Activated CD4-positive, alpha-beta memory T cell treated with anti-CD3 and anti-CD28 coated beads for 36 hours (primary cell): ENCODE measurements around the gene HHAT. TPM values are rescaled to one million over a fixed set of nuclear protein-coding genes. Genes with fewer than 3 reads are reported as not detected.

ENCODE experiments used
- CTCF ChIA-PET: fragments of 350-600 bp; sonication (Branson Sonifier 250); formaldehyde crosslinking; loops from one replicate; lab custom pipeline; 2021; ENCODE audit warnings: antibody characterized with exemption, inconsistent platforms; lab: Charles Lee
- POLR2A ChIA-PET: fragments of 350-600 bp; sonication (Branson Sonifier 250); formaldehyde crosslinking; loops from one replicate; lab custom pipeline; 2021; ENCODE audit warnings: antibody characterized with exemption; lab: Charles Lee
- DNase-seq: peaks from one replicate; pipeline ENCODE4 v3.0.0-alpha.2; 2020
- H3K27ac Mint-ChIP-seq: one replicate; pipeline ENCODE4 v1.8.0; 2021; ENCODE audit warnings: mixed read lengths
- H3K27me3 Mint-ChIP-seq: one replicate; pipeline ENCODE4 v1.8.0; 2021; ENCODE audit warnings: mixed read lengths
- H3K36me3 Mint-ChIP-seq: one replicate; pipeline ENCODE4 v1.8.0; 2021; ENCODE audit warnings: mixed read lengths
- H3K4me1 Mint-ChIP-seq: one replicate; pipeline ENCODE4 v1.8.0; 2021; ENCODE audit warnings: low read depth, mixed read lengths
- H3K4me3 Mint-ChIP-seq: one replicate; pipeline ENCODE4 v1.8.0; 2021; ENCODE audit warnings: mild to moderate bottlenecking, mixed read lengths
- H3K9me3 Mint-ChIP-seq: one replicate; pipeline ENCODE4 v1.8.0; 2021; ENCODE audit warnings: mixed read lengths
- intact Hi-C: fragments of 100-400 bp; cut with micrococcal nuclease; formaldehyde crosslinking; loops from one replicate; pipeline ENCODE4 v1.15.1; 2023
- total RNA-seq, 2 experiments: library from RNA; stranded (reverse); gene quantifications; one replicate each; pipeline ENCODE4 v1.2.3, GENCODE V29; 2021

The HHAT gene
- total RNA-seq, 2 experiments from 2014 or later: 1.6 to 1.8 TPM

GRCh38 chr1:210531475-210532222, 202.9 kb downstream of the HHAT start:
- Mint-ChIP-seq H3K36me3 (no peaks in the 10 kb centered on the region), H3K4me1 (no peaks in the 10 kb centered on the region), H3K27me3 (no peaks in the 10 kb centered on the region), H3K9me3 (no peaks in the 10 kb centered on the region), H3K4me3 (no peak overlapping the region), H3K27ac (no peak overlapping the region)
- CTCF ChIA-PET: no interaction called here
- intact Hi-C loops: no loop called here
- POLR2A ChIA-PET: no interaction called here
- no peak for DNase-seq

DNA sequence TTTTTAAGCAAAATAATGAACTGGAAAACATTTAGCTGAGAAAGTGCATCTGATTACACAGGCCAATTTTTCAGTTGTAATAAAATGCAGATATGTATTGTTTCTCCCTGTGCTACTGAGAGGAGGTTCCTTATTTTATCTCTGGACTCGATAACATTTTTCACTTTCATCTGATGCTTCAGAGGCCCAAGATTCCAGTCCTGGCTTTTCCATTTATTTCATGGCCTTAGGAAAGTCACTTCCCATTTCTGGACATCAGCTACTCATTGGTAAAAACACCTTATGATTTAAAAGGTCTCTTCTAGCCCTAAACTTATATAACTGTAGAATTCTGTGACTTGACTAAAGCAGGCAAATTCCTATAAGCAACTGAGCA, 203.5 kb downstream of the HHAT start:
- Mint-ChIP-seq H3K9me3 (no peaks in the 10 kb centered on the region), H3K4me1 (no peaks in the 10 kb centered on the region), H3K27ac (no peak overlapping the region), H3K4me3 (no peak overlapping the region), H3K36me3 (no peaks in the 10 kb centered on the region), H3K27me3 (no peaks in the 10 kb centered on the region)
- no peak for DNase-seq
- ChIA-PET POLR2A (no interaction called here), CTCF (no interaction called here)
- intact Hi-C loops: no loop called here

- Mint-ChIP-seq H3K9me3 (no peaks in the 10 kb centered on the region), H3K27me3 (no peaks in the 10 kb centered on the region), H3K4me1 (no peaks in the 10 kb centered on the region), H3K4me3 (no peak overlapping the region), H3K27ac (no peak overlapping the region), H3K36me3 (no peaks in the 10 kb centered on the region)
- intact Hi-C loops: no loop called here
- CTCF ChIA-PET: no interaction called here
- DNase-seq: no peak
- POLR2A ChIA-PET: no interaction called here
Observed at GRCh38 chr1:210535761-210536160, 207.1 kb downstream of the HHAT start.

- no peaks in the 10 kb centered on the region for H3K27me3 Mint-ChIP-seq
- ChIA-PET POLR2A (interaction anchor here (0.7 kb wide), 1 partner anchor 117 kb away, joined by 3 read pairs; no protein-coding TSS in a partner anchor), CTCF (no interaction called here)
- DNase-seq: no peak
- no peaks in the 10 kb centered on the region for H3K9me3 Mint-ChIP-seq
- no peak overlapping the region for H3K4me3 Mint-ChIP-seq
- H3K36me3 Mint-ChIP-seq: no peaks in the 10 kb centered on the region
- H3K27ac Mint-ChIP-seq: no peak overlapping the region
- intact Hi-C loops: no loop called here
- no peaks in the 10 kb centered on the region for H3K4me1 Mint-ChIP-seq
Observed at GRCh38 chr1:210536254-210536961, 207.7 kb downstream of the HHAT start.

DNA sequence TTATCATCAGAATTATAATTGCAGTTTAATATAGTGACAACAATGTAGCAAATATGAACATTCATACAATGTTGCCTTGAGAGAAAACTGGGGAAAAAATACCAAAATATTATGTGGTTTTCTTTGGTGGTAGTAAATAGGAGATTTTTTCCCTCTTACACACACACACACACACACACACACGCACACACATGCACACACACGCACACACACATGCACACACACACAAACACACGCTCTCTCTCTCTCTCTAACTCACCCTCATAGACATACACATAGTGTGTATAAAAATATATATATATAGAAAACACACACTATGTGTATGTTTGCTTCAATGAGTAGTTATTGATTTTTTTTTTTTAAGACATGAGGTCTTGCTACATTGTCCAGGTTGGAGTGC, 211.6 kb downstream of the HHAT start:
- peaks cover 4% of the 10 kb centered on the region for H3K4me1 Mint-ChIP-seq
- POLR2A ChIA-PET: no interaction called here
- CTCF ChIA-PET: no interaction called here
- H3K27me3 Mint-ChIP-seq: no peaks in the 10 kb centered on the region
- no peak overlapping the region for H3K4me3 Mint-ChIP-seq
- no peaks in the 10 kb centered on the region for H3K36me3 Mint-ChIP-seq
- intact Hi-C loops: no loop called here
- no peak for DNase-seq
- H3K9me3 Mint-ChIP-seq: no peaks in the 10 kb centered on the region
- H3K27ac Mint-ChIP-seq: no peak overlapping the region

- Mint-ChIP-seq H3K27me3 (no peaks in the 10 kb centered on the region), H3K4me1 (peaks cover 4% of the 10 kb centered on the region), H3K4me3 (no peak overlapping the region), H3K27ac (no peak overlapping the region), H3K9me3 (no peaks in the 10 kb centered on the region), H3K36me3 (peaks cover 3% of the 10 kb centered on the region)
- intact Hi-C loops: no loop called here
- ChIA-PET POLR2A (no interaction called here), CTCF (no interaction called here)
- no peak for DNase-seq
Observed at GRCh38 chr1:210541680-210542358, 213.1 kb downstream of the HHAT start.

- Mint-ChIP-seq H3K4me3 (no peak overlapping the region), H3K27me3 (no peaks in the 10 kb centered on the region), H3K27ac (no peak overlapping the region), H3K9me3 (no peaks in the 10 kb centered on the region), H3K36me3 (no peaks in the 10 kb centered on the region), H3K4me1 (no peaks in the 10 kb centered on the region)
- DNase-seq: no peak
- ChIA-PET CTCF (interaction anchor here (0.6 kb wide), 1 partner anchor 8 kb away, joined by 3 read pairs; no protein-coding TSS in a partner anchor), POLR2A (no interaction called here)
- intact Hi-C loops: no loop called here
Observed at GRCh38 chr1:210551899-210552298, 223.2 kb downstream of the HHAT start.

DNA sequence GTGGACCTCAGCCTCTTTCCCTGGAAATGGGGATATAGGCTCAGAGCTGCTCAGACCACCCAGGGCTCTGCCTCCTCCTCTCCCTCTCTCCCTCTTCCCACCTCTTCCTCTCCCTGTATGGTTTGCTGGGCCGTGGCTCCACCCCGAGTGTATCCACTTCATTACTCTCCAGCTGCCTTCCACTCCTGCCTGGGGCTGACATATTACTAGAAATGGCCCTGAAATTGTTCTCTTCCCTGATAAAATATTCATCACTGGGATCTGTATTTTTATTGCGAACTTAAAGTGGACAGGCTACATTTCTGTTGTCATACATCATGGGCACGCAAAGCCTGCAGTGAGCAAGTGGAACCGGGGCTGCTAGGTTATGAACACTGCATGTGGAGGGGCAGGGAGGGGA, 225.0 kb downstream of the HHAT start:
- Mint-ChIP-seq H3K27me3 (no peaks in the 10 kb centered on the region), H3K4me1 (no peaks in the 10 kb centered on the region), H3K27ac (no peak overlapping the region), H3K9me3 (no peaks in the 10 kb centered on the region), H3K4me3 (no peak overlapping the region), H3K36me3 (no peaks in the 10 kb centered on the region)
- intact Hi-C loops: no loop called here
- no peak for DNase-seq
- ChIA-PET POLR2A (no interaction called here), CTCF (no interaction called here)

DNA sequence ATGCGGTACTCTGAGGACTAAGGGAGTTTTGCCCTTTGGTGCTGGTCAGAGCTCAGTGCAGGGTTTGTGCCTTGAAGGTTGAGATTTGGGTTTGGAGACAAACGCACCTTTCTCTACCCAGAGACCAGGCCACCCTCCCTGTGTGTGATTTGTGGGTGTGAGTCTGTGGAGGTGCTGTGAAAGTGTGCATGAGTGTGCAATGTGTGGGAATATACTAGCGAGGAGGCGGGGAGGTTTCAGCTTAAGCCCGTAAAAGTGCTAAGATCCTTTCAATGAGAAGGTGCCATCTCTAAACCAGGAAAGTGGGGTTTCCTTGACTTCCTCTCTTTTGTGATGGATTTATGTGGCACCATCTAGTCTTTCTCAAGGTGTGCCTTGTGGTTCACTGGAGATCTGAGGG, 225.7 kb downstream of the HHAT start:
- DNase-seq: no peak
- intact Hi-C loops: no loop called here
- Mint-ChIP-seq H3K36me3 (no peaks in the 10 kb centered on the region), H3K9me3 (no peaks in the 10 kb centered on the region), H3K27me3 (no peaks in the 10 kb centered on the region), H3K27ac (no peak overlapping the region), H3K4me3 (no peak overlapping the region), H3K4me1 (no peaks in the 10 kb centered on the region)
- CTCF ChIA-PET: no interaction called here
- POLR2A ChIA-PET: no interaction called here

DNA sequence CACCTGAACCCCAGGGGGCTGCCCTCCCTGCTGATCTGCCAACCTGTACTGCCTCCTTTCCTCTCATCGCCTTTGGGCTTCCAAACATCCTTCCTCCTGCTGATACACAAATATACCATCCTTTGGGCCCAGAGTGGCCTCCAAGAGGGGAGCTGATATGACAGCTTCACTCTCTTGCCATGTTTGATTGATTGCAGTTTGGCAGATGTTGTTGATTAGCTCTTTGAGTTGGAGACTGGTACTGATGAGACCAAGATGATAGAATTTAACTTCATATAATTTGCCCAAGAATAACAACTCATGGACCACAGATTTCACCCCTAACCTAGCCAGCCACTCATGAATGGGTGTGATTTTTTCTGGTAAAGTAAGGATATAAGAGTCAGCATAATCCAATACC, 227.8 kb downstream of the HHAT start:
- Mint-ChIP-seq H3K27ac (no peak overlapping the region), H3K36me3 (no peaks in the 10 kb centered on the region), H3K4me1 (no peaks in the 10 kb centered on the region), H3K4me3 (no peak overlapping the region), H3K9me3 (no peaks in the 10 kb centered on the region), H3K27me3 (no peaks in the 10 kb centered on the region)
- POLR2A ChIA-PET: no interaction called here
- intact Hi-C loops: no loop called here
- no peak for DNase-seq
- CTCF ChIA-PET: no interaction called here

GRCh38 chr1:210557426-210558077, 228.8 kb downstream of the HHAT start:
- DNase-seq: no peak
- Mint-ChIP-seq H3K27ac (no peak overlapping the region), H3K27me3 (no peaks in the 10 kb centered on the region), H3K4me3 (no peak overlapping the region), H3K36me3 (no peaks in the 10 kb centered on the region), H3K4me1 (no peaks in the 10 kb centered on the region), H3K9me3 (no peaks in the 10 kb centered on the region)
- POLR2A ChIA-PET: no interaction called here
- CTCF ChIA-PET: no interaction called here
- intact Hi-C loops: no loop called here

DNA sequence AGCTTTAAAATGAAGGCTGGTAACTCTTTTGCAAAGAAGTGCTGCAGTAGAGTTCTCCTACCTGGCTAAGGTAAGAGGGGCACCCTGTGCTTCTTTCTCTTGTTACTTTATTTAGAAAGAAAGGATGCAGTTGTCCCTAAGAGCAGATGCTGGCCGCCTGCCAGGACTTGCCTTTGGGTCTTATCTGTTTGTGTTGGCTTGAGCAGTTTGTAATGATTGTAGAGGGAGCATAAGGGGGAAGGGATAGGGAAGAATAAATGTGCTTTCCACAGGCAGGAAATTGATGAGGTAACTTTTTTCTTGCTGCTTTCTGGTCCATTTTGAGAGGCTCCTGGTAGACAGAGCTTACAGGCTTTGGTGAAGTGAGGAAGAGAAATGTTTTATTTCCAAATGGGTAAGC, 229.6 kb downstream of the HHAT start:
- ChIA-PET CTCF (no interaction called here), POLR2A (no interaction called here)
- intact Hi-C loops: no loop called here
- Mint-ChIP-seq H3K27me3 (no peaks in the 10 kb centered on the region), H3K4me3 (no peak overlapping the region), H3K4me1 (no peaks in the 10 kb centered on the region), H3K9me3 (no peaks in the 10 kb centered on the region), H3K27ac (no peak overlapping the region), H3K36me3 (no peaks in the 10 kb centered on the region)
- DNase-seq: no peak
